GM15510 (cell line): ENCODE data around the gene CDC42BPA.

Experiments used
- POLR2A ChIP-seq: IDR thresholded peaks from 3 replicates; pipeline ENCODE4 v1.6.1; 2011; ENCODE audit warnings: borderline replicate concordance; ENCODE audit not compliant: insufficient read length; ENCODE audit errors: extremely low read depth

CDC42BPA gene

GRCh38 chr1:226976276-226976977 is 341.9 kb downstream of the CDC42BPA start:
- TF ChIP-seq POLR2A: no peak

GRCh38 chr1:226975259-226976250 is 342.7 kb downstream of the CDC42BPA start:
- TF ChIP-seq POLR2A: no peak

GRCh38 chr1:226974544-226975258 is 343.6 kb downstream of the CDC42BPA start:
- TF ChIP-seq POLR2A: no peak

- TF ChIP-seq POLR2A: no peak
Measured at GRCh38 chr1:226973898-226974543, 344.3 kb downstream of the CDC42BPA start.

GRCh38 chr1:226973371-226973897 is 344.9 kb downstream of the CDC42BPA start:
- no peak for TF ChIP-seq POLR2A

GRCh38 chr1:226972931-226973330 is 345.4 kb downstream of the CDC42BPA start:
- no peak for TF ChIP-seq POLR2A

GRCh38 chr1:226971765-226972164 is 346.5 kb downstream of the CDC42BPA start:
- no peak for TF ChIP-seq POLR2A

- no peak for TF ChIP-seq POLR2A
Measured at GRCh38 chr1:226967665-226968064, 350.6 kb downstream of the CDC42BPA start.

GRCh38 chr1:226966683-226967082 is 351.6 kb downstream of the CDC42BPA start:
- no peak for TF ChIP-seq POLR2A

- no peak for TF ChIP-seq POLR2A
Measured at GRCh38 chr1:226965581-226966440, 352.5 kb downstream of the CDC42BPA start.

GRCh38 chr1:226964611-226965486 is 353.4 kb downstream of the CDC42BPA start:
- TF ChIP-seq POLR2A: no peak

GRCh38 chr1:226964068-226964425 is 354.2 kb downstream of the CDC42BPA start:
- TF ChIP-seq POLR2A: no peak
